ENCODE results near the gene AEN. TPM values are rescaled to one million over a fixed set of nuclear protein-coding genes. Genes with fewer than 3 reads are reported as not detected.

Gene AEN
- total RNA-seq, result 72.1 and 76.9 TPM in 2 replicates

GRCh38 chr15:88620995-88621772 is at the start of gene AEN:
AEN (plus strand) TSS chr15:88621340; CDS start chr15:88626210, 4,870 bp downstream.

GRCh38 chr15:88638626-88639372 is 17.7 kb downstream of the AEN start, which contains the start of gene ISG20:
ISG20 (plus strand) TSS chr15:88639016; CDS start chr15:88639367, 351 bp downstream.

Other genes starting within 250 kb of the AEN start
- gene MRPL46, start 154.0 kb upstream of the AEN start, total RNA-seq, result 24.0 TPM in 2 replicates
- 37.7 and 70.8 TPM in 2 replicates for gene MRPS11, start 153.6 kb upstream of the AEN start, total RNA-seq
- gene DET1, start 74.7 kb upstream of the AEN start, total RNA-seq, result 2.3 TPM in 2 replicates
- gene ISG20, start 17.7 kb downstream of the AEN start, total RNA-seq, result 13.0 and 17.2 TPM in 2 replicates
- gene ACAN, start 182.1 kb downstream of the AEN start, total RNA-seq, result not detected in 2 replicates